Spleen (tissue), 7 donors: ENCODE data around the gene EPN1.
A peak's percentile ranks its signal among the peaks of the same experiment; 100 is the strongest.

Source experiments
- POLR2A ChIP-seq, 3 donors: fragments of 450-650 bp; IDR thresholded peaks; one replicate each; pipeline ENCODE4 v1.5.1; 2017; ENCODE audit warnings: antibody characterized with exemption in 3 of 3, mild to moderate bottlenecking in 1 of 3
- POLR2AphosphoS5 ChIP-seq, 3 donors: sonication (generic); formaldehyde crosslinking; IDR thresholded peaks; one replicate each; pipeline ENCODE4 v1.5.1; 2017; ENCODE audit warnings: antibody characterized with exemption in 3 of 3
- TF ChIP-seq, protein P1 (sequence below), 11 experiments: fragments of 200-600 bp in 7 of 11; fragments of 450-650 bp in 4 of 11; sonication (generic) in 4 of 11; IDR thresholded peaks in 8 of 11; conservative IDR thresholded peaks in 3 of 11; 1 replicate in 7 of 11; 2 replicates in 4 of 11; pipeline versions ENCODE4 v1.4.0 to v1.8.0; 2016 to 2021; ENCODE audit warnings: antibody characterized with exemption in 11 of 11, inconsistent platforms in 4 of 11, mild to moderate bottlenecking in 1 of 11
- donor health status: DM: no; HTN: no; CAD: no; lungs with moderate emphysema.
- donor health status: DM: no; HTN: no; CAD: no.
- donor health status: DM: no; HTN: no; CAD: no.

DNA sequence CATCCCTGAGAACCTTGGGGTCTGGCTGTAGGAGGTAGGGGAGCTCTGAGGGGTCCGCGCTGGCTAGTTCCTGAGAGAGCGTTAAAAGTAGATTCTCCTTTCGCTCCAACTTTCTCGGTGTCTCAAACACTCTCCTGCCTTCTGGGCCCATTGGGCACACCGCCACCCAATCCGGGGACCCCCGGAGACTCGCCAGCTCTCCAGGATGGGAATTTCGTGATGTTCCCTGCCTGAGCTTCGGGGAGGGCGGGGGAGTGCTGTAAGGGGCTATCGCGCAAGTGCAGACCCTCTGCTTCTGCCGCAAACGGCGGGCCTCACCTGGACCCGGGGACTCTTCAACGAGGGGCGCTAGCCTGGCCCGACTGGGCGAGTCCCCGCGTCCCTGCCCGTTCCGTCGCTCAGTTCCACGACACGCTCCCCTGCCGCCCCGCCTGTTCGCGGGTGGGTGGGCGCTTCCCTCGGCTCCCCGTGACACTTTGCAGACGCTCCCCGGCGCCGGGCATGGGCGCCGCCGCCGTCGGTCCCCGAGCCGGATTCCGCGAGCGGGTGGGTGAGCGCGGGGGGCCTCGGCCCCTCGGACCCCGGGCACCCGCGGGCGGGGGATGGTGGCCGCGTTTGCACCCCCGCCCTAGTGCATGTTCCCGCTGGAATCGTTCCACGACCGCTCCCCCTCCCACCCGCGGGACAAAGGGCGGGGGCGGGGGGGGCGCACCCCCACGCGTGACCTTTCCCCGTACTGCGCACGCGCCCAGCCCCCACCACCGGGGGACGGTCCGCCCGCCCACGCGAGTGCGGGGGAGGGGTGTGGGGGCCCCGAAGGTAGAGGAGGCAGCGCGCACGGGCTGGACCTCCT is 27.1 kb upstream of the EPN1 start, which contains the start of gene CCDC106:
- TF ChIP-seq, protein P1, sequence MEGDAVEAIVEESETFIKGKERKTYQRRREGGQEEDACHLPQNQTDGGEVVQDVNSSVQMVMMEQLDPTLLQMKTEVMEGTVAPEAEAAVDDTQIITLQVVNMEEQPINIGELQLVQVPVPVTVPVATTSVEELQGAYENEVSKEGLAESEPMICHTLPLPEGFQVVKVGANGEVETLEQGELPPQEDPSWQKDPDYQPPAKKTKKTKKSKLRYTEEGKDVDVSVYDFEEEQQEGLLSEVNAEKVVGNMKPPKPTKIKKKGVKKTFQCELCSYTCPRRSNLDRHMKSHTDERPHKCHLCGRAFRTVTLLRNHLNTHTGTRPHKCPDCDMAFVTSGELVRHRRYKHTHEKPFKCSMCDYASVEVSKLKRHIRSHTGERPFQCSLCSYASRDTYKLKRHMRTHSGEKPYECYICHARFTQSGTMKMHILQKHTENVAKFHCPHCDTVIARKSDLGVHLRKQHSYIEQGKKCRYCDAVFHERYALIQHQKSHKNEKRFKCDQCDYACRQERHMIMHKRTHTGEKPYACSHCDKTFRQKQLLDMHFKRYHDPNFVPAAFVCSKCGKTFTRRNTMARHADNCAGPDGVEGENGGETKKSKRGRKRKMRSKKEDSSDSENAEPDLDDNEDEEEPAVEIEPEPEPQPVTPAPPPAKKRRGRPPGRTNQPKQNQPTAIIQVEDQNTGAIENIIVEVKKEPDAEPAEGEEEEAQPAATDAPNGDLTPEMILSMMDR (IDR thresholded peaks at IDR 0.05 in 8 of 11, conservative IDR thresholded peaks at IDR 0.05 in 3 of 11) = no peak
- TF ChIP-seq POLR2A (IDR thresholded peaks at IDR 0.05) = no peak
- TF ChIP-seq POLR2AphosphoS5 (IDR thresholded peaks at IDR 0.05) = peak; percentile 61 to 71 (median 67)
